Natural killer cell treated with Interleukin-12 subunit alpha and Interleukin-12 subunit beta and Interleukin-15 and Interleukin-18, amount 100 ng/mL, for 72 hours (primary cell): ENCODE data around the gene INVS. TPM values are rescaled to one million over a fixed set of nuclear protein-coding genes. Genes with fewer than 3 reads are reported as not detected.

Experiments used
- ATAC-seq, 2 donors: fragments of 150-1000 bp; cut with Tn5 transposase in 1 of 2; sonication (Bioruptor Pico), chemical (Tn5 transposase) in 1 of 2; 2 replicates each; pipeline ENCODE4 v1.10.0; 2021
- DNase-seq: peaks from one replicate; pipeline ENCODE4 v3.0.0; 2022; ENCODE audit warnings: low spot score
- H3K27ac Mint-ChIP-seq, 2 donors: 1 replicate in 1 of 2; 2 replicates in 1 of 2; pipeline ENCODE4 v1.8.0; 2022; ENCODE audit warnings: mixed read lengths in 2 of 2, mild to moderate bottlenecking in 1 of 2, moderate library complexity in 1 of 2
- H3K27me3 Mint-ChIP-seq, 2 donors: 1 replicate in 1 of 2; 2 replicates in 1 of 2; pipeline ENCODE4 v1.8.0; 2022; ENCODE audit warnings: mixed read lengths in 2 of 2
- H3K36me3 Mint-ChIP-seq: one replicate; pipeline ENCODE4 v1.8.0; 2022; ENCODE audit warnings: mixed read lengths
- H3K4me1 Mint-ChIP-seq, 2 donors: 1 replicate in 1 of 2; 2 replicates in 1 of 2; pipeline ENCODE4 v1.8.0; 2022; ENCODE audit warnings: low read depth in 2 of 2, mixed read lengths in 2 of 2, mild to moderate bottlenecking in 1 of 2
- H3K4me3 Mint-ChIP-seq: one replicate; pipeline ENCODE4 v1.8.0; 2022; ENCODE audit warnings: mixed read lengths
- H3K9me3 Mint-ChIP-seq: 2 replicates; pipeline ENCODE4 v1.8.0; 2022; ENCODE audit warnings: mixed read lengths
- total RNA-seq, 2 donors: library from RNA; stranded (reverse); gene quantifications; one replicate each; pipeline ENCODE4 v1.2.3, GENCODE V29; 2022

Gene INVS
- total RNA-seq, 2 donors from 2014 or later, result 22.1 to 32.8 TPM

DNA sequence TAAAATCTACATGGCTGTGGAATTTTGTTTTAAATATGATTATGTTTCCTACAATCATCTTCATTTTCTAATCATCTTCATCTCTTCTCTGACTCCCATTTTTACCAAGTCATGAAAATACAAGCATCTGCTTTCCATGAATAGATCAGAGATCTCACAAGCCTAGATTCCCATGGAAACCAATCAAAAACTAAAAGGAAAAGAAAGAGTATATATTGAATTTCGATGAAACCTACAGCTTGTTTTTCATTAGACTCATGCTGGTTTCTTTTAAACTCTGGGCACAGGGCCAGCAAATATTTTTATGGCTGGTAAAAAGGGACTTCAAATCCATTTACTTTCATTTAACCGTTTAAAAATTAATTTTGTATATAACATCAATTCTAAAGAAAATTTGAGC is 51.2 kb downstream of the INVS start:
- no peak for ATAC-seq
- Mint-ChIP-seq H3K27ac (no peak overlapping the region), H3K36me3 (no peaks in the 10 kb centered on the region), H3K27me3 (no peaks in the 10 kb centered on the region), H3K9me3 (no peaks in the 10 kb centered on the region), H3K4me3 (no peak overlapping the region), H3K4me1 (peaks cover 0 to 4% of the 10 kb centered on the region in 2 donors)
- no peak for DNase-seq

DNA sequence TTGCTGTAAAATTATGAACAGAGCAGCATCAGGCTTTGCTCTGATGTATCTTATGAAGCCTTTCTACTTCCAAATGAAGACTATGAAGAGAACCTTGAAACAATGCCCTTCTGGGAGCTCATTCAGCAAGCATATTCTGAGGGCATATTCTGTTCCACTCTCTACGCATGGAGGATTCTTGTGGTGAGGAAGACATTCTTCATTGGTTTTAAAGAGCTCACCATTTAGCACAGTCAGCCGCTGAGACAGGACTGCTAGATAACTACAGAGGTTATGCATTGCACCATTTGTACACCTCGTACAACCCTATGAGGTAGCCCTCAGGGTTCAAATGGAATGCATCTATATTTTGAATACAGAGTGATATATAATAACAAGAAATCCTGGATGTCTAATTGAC is 61.0 kb downstream of the INVS start:
- ATAC-seq (no peak), DNase-seq (no peak)
- peaks cover 0 to 3% of the 10 kb centered on the region in 2 donors for H3K4me1 Mint-ChIP-seq
- H3K27ac Mint-ChIP-seq, result no peak overlapping the region
- H3K36me3 Mint-ChIP-seq, result no peaks in the 10 kb centered on the region
- no peaks in the 10 kb centered on the region for H3K9me3 Mint-ChIP-seq
- H3K27me3 Mint-ChIP-seq, result no peaks in the 10 kb centered on the region
- H3K4me3 Mint-ChIP-seq, result no peak overlapping the region

DNA sequence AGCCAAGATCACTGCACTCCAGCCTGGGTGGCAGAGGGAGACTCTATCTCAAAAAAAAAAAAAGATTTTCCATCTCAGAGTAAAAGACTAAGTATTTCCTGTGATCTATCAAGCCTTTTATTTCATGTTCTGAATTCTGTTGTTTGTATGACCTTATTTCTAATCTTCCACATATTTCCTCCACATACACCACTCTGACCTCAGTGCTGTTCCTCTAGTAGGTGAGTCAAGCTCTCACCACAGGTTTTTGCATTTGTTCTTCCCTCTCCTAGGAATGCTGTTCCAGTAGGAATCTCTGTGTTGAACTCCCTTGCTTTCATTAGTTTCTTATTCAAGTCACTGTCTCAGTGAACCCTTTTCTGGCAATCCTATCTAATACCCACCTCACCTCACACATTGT is 68.1 kb downstream of the INVS start:
- Mint-ChIP-seq H3K27ac (no peak overlapping the region), H3K36me3 (peaks cover 4% of the 10 kb centered on the region), H3K4me3 (no peak overlapping the region), H3K4me1 (peaks cover 0 to 3% of the 10 kb centered on the region in 2 donors), H3K27me3 (no peaks in the 10 kb centered on the region), H3K9me3 (no peaks in the 10 kb centered on the region)
- ATAC-seq (no peak), DNase-seq (no peak)

DNA sequence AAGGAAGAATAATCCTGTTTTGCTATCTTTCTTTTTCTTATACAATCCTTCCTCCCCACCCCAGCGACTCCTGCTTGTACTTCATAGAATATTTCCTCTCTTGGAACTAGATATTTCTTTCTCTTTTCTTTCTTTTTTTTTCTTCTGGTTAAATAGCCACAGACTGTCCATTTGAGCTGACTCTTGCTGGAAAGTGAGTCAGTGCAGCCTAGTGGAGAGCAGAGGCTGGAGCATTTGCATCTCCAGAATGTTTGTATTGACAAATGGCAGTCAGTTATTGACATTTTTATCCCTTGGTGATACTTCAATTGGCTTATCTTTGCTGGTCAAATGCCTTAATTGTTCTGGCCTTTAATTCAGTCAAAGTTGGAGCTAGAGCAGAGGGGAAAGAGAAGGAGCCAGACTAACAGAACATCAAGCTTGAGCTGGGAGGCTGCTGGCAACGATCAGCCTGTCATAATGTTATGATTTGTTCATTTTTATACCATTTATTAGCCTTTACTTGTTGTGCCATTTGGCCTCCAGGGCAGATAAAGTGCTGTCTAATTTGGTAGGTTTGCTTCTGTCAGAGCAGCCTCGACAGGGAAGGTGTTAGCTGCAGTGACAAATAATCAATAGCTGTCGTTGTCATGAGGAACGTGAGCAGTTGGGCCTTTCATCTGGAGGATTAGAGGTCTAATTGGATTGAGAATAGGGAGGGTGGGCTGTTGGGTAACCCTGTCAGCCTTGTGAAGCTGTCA is 69.0 kb downstream of the INVS start:
- Mint-ChIP-seq H3K36me3 (peaks cover 13% of the 10 kb centered on the region), H3K9me3 (peaks cover 4% of the 10 kb centered on the region), H3K4me3 (no peak overlapping the region), H3K27me3 (no peaks in the 10 kb centered on the region), H3K27ac (no peak overlapping the region), H3K4me1 (peaks cover 0 to 3% of the 10 kb centered on the region in 2 donors)
- no peak for DNase-seq
- ATAC-seq, result no peak

DNA sequence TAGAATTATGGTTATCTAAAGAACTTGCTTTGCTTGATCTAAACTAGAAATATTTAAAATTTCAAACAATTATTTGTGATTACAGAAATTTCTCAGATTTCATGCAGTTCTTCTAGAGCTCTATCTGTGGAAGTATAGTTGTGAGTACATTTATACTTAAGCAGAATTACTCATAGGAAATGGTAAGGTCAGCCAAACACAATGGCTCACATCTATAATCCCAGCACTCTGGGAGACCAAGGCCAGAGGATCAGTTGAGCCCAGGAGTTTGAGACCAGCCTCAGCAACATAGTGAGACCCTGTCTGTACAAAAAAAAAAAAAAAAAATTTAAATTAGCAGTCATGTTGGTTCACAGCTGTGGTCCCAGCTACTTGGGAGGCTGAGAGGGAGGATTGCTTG is 71.0 kb downstream of the INVS start:
- no peak overlapping the region for H3K27ac Mint-ChIP-seq
- no peak for DNase-seq
- H3K36me3 Mint-ChIP-seq, result peaks cover 23% of the 10 kb centered on the region
- no peak overlapping the region for H3K4me3 Mint-ChIP-seq
- H3K4me1 Mint-ChIP-seq, result peaks cover 0 to 3% of the 10 kb centered on the region in 2 donors
- no peaks in the 10 kb centered on the region for H3K27me3 Mint-ChIP-seq
- ATAC-seq, result no peak
- H3K9me3 Mint-ChIP-seq, result peaks cover 4% of the 10 kb centered on the region

DNA sequence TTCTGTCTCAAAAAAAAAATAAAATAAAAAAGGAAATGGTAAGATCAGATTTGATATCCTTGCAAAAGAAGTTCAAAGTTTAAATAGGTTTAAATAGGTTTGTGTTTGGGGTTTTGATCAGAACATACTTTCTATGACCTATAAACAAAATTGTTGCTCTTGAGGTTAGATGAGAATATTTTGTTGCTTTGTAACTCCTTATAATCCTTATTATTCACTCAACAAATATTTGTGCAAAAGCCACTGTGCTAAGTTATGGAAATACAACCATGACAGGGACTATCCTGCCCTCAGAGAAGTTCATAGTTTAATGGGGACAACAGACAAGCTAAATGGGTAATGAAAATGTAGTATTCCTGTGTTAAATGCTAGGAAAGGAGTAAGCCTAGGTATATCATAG is 71.5 kb downstream of the INVS start:
- peaks cover 0 to 3% of the 10 kb centered on the region in 2 donors for H3K4me1 Mint-ChIP-seq
- H3K27me3 Mint-ChIP-seq, result no peaks in the 10 kb centered on the region
- peaks cover 4% of the 10 kb centered on the region for H3K9me3 Mint-ChIP-seq
- peaks cover 25% of the 10 kb centered on the region for H3K36me3 Mint-ChIP-seq
- no peak overlapping the region for H3K4me3 Mint-ChIP-seq
- no peak for ATAC-seq
- DNase-seq, result no peak
- no peak overlapping the region for H3K27ac Mint-ChIP-seq

DNA sequence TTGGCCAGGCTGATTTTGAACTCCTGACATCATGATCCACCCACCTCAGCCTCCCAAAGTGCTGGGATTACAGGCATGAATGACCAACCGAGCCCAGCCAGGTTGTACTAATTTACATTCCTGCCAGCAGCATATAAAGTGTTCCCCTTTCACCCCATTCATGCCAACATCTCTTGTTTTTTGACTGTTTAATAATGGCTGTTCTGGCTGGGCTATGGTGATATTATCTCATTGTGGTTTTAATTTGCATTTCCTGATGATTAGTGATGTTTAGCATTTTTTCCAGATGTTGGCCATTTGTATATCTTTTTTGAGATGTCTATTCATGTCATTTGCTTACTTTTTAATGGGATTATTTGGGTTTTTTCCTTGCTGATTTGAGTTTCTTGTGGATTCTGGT is 87.3 kb downstream of the INVS start:
- peaks cover 2 to 7% of the 10 kb centered on the region in 2 donors for H3K4me1 Mint-ChIP-seq
- no peak overlapping the region for H3K27ac Mint-ChIP-seq
- H3K9me3 Mint-ChIP-seq, result peaks cover 12% of the 10 kb centered on the region
- DNase-seq (no peak), ATAC-seq (no peak)
- H3K36me3 Mint-ChIP-seq, result peaks cover 38% of the 10 kb centered on the region
- H3K27me3 Mint-ChIP-seq, result no peaks in the 10 kb centered on the region
- no peak overlapping the region for H3K4me3 Mint-ChIP-seq

DNA sequence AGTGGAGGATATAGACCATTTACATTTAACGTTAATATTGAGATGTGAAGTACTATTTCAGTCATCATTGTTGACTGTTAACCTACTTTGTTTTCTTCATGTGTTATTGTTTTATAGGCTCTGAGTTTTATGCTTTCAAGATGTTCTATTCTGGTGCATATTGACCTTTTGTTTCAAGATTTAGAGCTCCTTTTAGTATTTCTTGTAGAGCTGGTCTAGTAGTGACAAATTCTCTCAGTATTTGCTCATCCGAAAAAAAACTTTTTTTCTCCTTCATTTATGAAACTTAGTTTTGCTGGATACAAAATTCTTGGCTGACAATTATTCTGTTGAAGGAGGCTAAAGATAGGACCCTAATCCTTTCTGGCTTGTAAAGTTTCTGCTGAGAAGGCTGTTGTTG is 91.3 kb downstream of the INVS start:
- H3K4me3 Mint-ChIP-seq, result no peak overlapping the region
- H3K4me1 Mint-ChIP-seq, result peaks cover 5 to 7% of the 10 kb centered on the region in 2 donors
- ATAC-seq, result no peak
- no peak overlapping the region for H3K27ac Mint-ChIP-seq
- H3K9me3 Mint-ChIP-seq, result peaks cover 12% of the 10 kb centered on the region
- H3K27me3 Mint-ChIP-seq, result no peaks in the 10 kb centered on the region
- DNase-seq, result no peak
- peaks cover 50% of the 10 kb centered on the region for H3K36me3 Mint-ChIP-seq

DNA sequence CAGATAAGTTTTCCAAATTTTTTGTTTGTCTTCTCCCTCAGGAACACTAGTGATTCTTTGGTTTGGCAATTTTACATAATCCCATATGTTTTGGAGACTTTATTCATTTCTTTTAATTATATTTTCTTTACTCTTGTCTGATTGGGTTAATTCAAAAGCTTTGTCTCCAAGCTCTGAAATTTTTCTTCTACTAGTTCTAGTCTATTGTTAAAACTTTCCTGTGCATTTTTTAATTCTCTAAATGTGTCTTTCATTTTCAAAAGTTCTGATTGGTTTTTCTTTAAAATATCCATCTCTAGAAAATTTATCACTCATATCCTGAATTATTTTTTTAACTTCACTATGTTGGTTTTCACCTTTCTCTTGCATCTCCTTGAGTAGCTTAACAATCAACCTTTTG is 92.2 kb downstream of the INVS start:
- H3K4me3 Mint-ChIP-seq, result no peak overlapping the region
- H3K9me3 Mint-ChIP-seq, result peaks cover 12% of the 10 kb centered on the region
- no peaks in the 10 kb centered on the region for H3K27me3 Mint-ChIP-seq
- H3K27ac Mint-ChIP-seq, result no peak overlapping the region
- no peak for DNase-seq
- H3K36me3 Mint-ChIP-seq, result peaks cover 50% of the 10 kb centered on the region
- H3K4me1 Mint-ChIP-seq, result peaks cover 5 to 7% of the 10 kb centered on the region in 2 donors
- no peak for ATAC-seq

DNA sequence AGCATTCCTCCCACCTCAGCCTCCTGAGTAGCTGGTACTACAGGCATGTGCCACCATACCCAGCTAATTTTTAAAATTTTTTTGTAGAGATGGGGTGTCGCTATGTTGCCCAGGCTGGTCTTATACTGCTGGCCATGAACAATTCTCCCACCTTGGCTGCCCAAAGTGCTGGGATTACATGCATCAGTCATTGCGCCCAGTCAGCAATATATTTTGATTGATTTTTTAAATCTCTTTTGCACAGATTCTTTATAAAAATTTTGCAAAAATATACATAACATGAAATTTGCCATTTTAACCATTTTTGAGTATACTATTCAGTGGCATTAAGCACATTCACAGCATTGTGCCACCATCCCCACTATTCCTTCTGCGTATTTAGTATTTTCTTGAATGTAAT is 94.0 kb downstream of the INVS start:
- Mint-ChIP-seq H3K4me1 (peaks cover 0 to 3% of the 10 kb centered on the region in 2 donors), H3K9me3 (peaks cover 12% of the 10 kb centered on the region), H3K27me3 (no peaks in the 10 kb centered on the region), H3K36me3 (peaks cover 41% of the 10 kb centered on the region), H3K4me3 (no peak overlapping the region), H3K27ac (no peak overlapping the region)
- no peak for ATAC-seq
- no peak for DNase-seq

DNA sequence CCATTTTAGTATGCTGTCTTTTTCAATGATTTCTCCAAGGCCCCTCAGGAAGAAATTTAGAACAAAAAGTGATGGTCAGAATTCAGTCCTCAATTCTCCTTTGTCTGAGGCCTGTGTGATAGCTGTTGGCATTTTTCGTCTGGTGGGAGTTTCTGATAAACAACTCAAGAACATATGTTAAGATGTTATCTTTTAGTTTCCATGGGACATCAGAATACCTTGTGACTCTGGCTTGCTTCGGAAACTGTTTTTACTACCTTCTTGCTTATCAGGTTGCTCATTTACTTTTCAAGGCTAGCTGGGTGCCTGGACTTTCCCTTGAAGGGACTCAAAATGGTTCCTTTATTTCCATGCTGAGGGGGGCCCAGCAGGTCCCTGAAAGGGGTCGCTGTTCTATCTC is 97.2 kb downstream of the INVS start:
- no peak overlapping the region for H3K27ac Mint-ChIP-seq
- no peaks in the 10 kb centered on the region for H3K27me3 Mint-ChIP-seq
- peaks cover 4% of the 10 kb centered on the region for H3K9me3 Mint-ChIP-seq
- no peak for DNase-seq
- H3K36me3 Mint-ChIP-seq, result peaks cover 17% of the 10 kb centered on the region
- H3K4me3 Mint-ChIP-seq, result no peak overlapping the region
- peaks cover 0 to 3% of the 10 kb centered on the region in 2 donors for H3K4me1 Mint-ChIP-seq
- ATAC-seq, result no peak

DNA sequence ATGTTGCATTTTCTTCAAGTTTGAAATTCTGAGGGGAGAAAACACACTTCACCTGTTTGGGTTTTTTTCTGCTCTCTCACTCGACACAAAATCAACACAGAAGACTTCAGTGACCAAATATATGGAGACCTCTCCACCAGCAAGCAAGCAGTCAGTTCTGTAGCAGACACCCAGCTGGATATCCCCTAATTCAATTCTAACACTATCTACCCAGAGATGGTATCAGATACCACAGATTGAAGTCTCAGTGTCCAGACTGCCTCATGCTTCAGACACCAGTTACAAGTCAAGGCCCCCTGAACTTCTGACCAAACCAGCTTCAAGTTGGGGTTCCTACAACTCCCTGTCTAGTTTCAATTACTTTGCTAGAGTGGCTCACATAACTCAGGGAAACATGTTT is 97.8 kb downstream of the INVS start:
- peaks cover 11% of the 10 kb centered on the region for H3K36me3 Mint-ChIP-seq
- DNase-seq (no peak), ATAC-seq (no peak)
- H3K27ac Mint-ChIP-seq, result no peak overlapping the region
- H3K4me1 Mint-ChIP-seq, result peaks cover 0 to 3% of the 10 kb centered on the region in 2 donors
- no peaks in the 10 kb centered on the region for H3K27me3 Mint-ChIP-seq
- no peaks in the 10 kb centered on the region for H3K9me3 Mint-ChIP-seq
- H3K4me3 Mint-ChIP-seq, result no peak overlapping the region

DNA sequence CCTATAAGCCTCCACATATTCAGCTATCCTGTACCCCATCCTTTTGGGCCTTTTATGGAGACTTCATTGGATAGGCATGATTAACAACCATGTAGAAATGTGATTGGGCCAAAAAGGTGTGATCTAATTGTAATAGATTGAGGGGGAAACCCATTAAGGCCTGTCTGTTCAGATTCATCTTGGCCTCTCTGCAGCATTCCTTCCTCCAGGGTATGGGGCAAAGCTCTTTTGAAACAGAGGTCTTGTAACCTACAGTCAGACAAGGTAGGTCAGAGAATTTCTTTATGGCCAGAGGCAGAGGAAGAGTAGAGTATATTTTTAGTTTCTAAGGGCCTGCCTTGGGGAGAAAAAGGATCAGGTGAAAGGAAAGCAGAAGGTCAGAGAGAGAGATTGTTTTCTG is 98.5 kb downstream of the INVS start:
- Mint-ChIP-seq H3K27me3 (no peaks in the 10 kb centered on the region), H3K36me3 (peaks cover 8% of the 10 kb centered on the region), H3K9me3 (no peaks in the 10 kb centered on the region), H3K4me3 (no peak overlapping the region), H3K4me1 (peaks cover 0 to 3% of the 10 kb centered on the region in 2 donors), H3K27ac (no peak overlapping the region)
- DNase-seq (no peak), ATAC-seq (no peak)

DNA sequence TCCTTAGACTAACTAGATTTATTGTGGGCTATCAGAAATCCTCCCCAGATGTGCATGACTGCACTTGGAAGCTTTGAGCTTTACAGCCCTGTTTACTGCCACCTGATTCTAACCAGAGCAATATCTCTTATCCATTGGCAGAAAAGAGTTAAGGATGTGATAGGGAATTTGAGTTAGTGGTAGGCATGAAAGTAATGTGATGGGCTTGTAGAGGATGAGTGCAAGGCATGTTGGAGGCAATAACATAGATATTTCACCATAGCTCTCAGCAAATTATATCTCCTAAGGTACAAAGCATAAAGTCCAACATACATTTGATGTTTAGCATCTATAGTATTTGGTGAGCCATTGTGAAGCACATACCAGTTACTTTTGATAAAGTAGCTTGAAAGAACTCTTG is 103.8 kb downstream of the INVS start:
- Mint-ChIP-seq H3K36me3 (peaks cover 4% of the 10 kb centered on the region), H3K27ac (no peak overlapping the region), H3K4me1 (no peaks in the 10 kb centered on the region), H3K4me3 (no peak overlapping the region), H3K27me3 (no peaks in the 10 kb centered on the region), H3K9me3 (no peaks in the 10 kb centered on the region)
- DNase-seq (no peak), ATAC-seq (no peak)

DNA sequence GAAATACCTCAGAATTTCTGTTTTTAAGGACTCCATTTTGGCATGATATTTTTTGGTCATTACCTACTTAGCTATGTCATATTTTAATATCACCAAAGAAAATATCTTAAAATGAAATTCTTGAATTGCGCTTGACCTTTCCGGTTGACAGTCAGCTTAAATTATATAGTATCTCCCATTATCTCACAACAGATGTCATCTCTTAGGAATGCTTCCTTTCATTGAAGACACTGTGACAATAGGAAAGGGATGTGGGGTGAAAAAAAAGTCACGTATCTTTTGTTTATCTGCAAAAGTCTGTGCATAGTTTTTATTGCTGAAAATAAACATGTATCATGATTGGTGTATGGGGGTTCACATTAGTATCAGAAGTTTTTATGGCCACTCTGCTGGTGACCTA is 105.8 kb downstream of the INVS start:
- no peaks in the 10 kb centered on the region for H3K9me3 Mint-ChIP-seq

More for the DNA sequence above, 105.8 kb downstream of the INVS start:
- ATAC-seq (no peak), DNase-seq (no peak)
- no peak overlapping the region for H3K4me3 Mint-ChIP-seq
- H3K27me3 Mint-ChIP-seq, result no peaks in the 10 kb centered on the region
- no peak overlapping the region for H3K27ac Mint-ChIP-seq
- H3K4me1 Mint-ChIP-seq, result peaks cover 2% of the 10 kb centered on the region in 2 donors
- H3K36me3 Mint-ChIP-seq, result no peaks in the 10 kb centered on the region
